Smooth muscle cell (in vitro differentiated cells): ENCODE results near the gene ERC1. TPM values are rescaled to one million over a fixed set of nuclear protein-coding genes. Genes with fewer than 3 reads are reported as not detected.

Experiments used
- DNase-seq: peaks from one replicate; lab custom pipeline; 2025; ENCODE audit not compliant: unreplicated experiment; lab: John Stamatoyannopoulos, UW
- H2AFZ ChIP-seq: fragments of 200-600 bp; sonication (generic); 2 replicates; pipeline ENCODE4 v1.6.0; 2016; ENCODE audit warnings: antibody characterized with exemption, low read depth, mild to moderate bottlenecking
- H3F3A ChIP-seq: fragments of 200-600 bp; sonication (generic); 2 replicates; pipeline ENCODE4 v1.6.0; 2017; ENCODE audit warnings: antibody characterized with exemption, low read depth
- H3K27ac ChIP-seq: fragments of 200-600 bp; sonication (generic); 2 replicates; pipeline ENCODE4 v1.5.1; 2016; ENCODE audit warnings: low read depth, mild to moderate bottlenecking
- H3K27me3 ChIP-seq: fragments of 200-600 bp; sonication (generic); 2 replicates; pipeline ENCODE4 v1.6.1; 2016; ENCODE audit warnings: low read depth, mild to moderate bottlenecking
- H3K36me3 ChIP-seq: fragments of 200-600 bp; sonication (generic); 2 replicates; pipeline ENCODE4 v1.5.1; 2016; ENCODE audit warnings: low read depth
- H3K4me1 ChIP-seq: fragments of 200-600 bp; sonication (generic); 2 replicates; pipeline ENCODE4 v1.5.1; 2016; ENCODE audit warnings: low read depth
- H3K4me2 ChIP-seq: fragments of 200-600 bp; sonication (generic); 2 replicates; pipeline ENCODE4 v1.6.0; 2016; ENCODE audit warnings: mild to moderate bottlenecking
- H3K4me3 ChIP-seq: fragments of 200-600 bp; sonication (generic); 2 replicates; pipeline ENCODE4 v1.5.1; 2016; ENCODE audit warnings: mild to moderate bottlenecking
- H3K79me2 ChIP-seq: fragments of 200-600 bp; sonication (generic); 2 replicates; pipeline ENCODE4 v1.6.0; 2016; ENCODE audit warnings: low read depth, mild to moderate bottlenecking
- H3K9ac ChIP-seq: fragments of 200-600 bp; sonication (generic); 2 replicates; pipeline ENCODE4 v1.6.0; 2016; ENCODE audit warnings: low read depth
- H3K9me3 ChIP-seq: fragments of 200-600 bp; sonication (generic); replicated peaks from 2 replicates; pipeline ENCODE4 v1.5.1; 2016; ENCODE audit warnings: low read depth
- H4K20me1 ChIP-seq: fragments of 200-600 bp; sonication (generic); 2 replicates; pipeline ENCODE4 v1.6.0; 2016; ENCODE audit warnings: low read depth
- WGBS: methylation state at CpG from one replicate; pipeline ENCODE4 v1.1.7; 2016; ENCODE audit warnings: low lambda C conversion rate; 5-methylcytosine and 5-hydroxymethylcytosine counted together
- polyA plus RNA-seq: library from polyadenylated mRNA; unstranded; fragments of >200 nt; fragmentation: Nextera tagmentation; extraction: Ambion mirVana; gene quantifications from 2 replicates; pipeline ENCODE4 v1.2.1, GENCODE V29; 2016
- total RNA-seq: library from RNA; depleted of rRNA; stranded (reverse); fragments of >200 nt; gene quantifications from 2 replicates; pipeline ENCODE4 v1.2.3, GENCODE V29; 2014
- TF ChIP-seq, protein P1 (sequence below): fragments of 200-600 bp; sonication (generic); IDR thresholded peaks from 2 replicates; pipeline ENCODE4 v1.5.1; 2017; ENCODE audit warnings: borderline replicate concordance, mild to moderate bottlenecking, antibody characterized with exemption; ENCODE audit not compliant: insufficient read depth, poor library complexity, severe bottlenecking

Gene ERC1
- total and polyA plus RNA-seq, 2 experiments from 2014 or later: 13.8 to 17.6 TPM

DNA sequence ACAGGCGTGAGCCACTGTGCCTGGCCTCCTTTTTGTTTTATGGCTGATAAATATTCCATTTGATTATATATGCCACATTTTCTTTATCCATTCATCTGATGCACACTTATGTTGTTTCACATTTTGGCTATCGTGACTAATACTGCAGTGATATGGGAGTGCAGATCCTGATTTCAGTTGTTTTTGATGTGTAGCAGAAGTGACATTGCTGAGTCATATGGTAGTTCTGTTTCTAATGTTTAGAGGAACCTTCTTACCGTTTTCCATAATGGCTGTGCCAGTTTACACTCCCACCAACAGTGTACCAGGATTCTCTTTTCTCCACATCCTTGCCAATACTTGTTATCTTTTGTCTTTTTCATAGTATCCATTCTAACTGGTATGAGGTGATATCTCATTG, 235.9 kb downstream of the ERC1 start:
- peaks cover 8% of the 10 kb centered on the region for H4K20me1 ChIP-seq
- H3K4me1 ChIP-seq: no peaks in the 10 kb centered on the region
- peaks cover 3% of the 10 kb centered on the region for H3K79me2 ChIP-seq
- no peak overlapping the region for H3K9ac ChIP-seq
- DNase-seq: no peak
- H3K27ac ChIP-seq: no peak overlapping the region
- H3K4me2 ChIP-seq: no peak overlapping the region
- no peaks in the 10 kb centered on the region for H3K36me3 ChIP-seq
- WGBS: 86% methylated on average over 3 of the region's 3 CpGs
- no peak overlapping the region for H3K4me3 ChIP-seq
- no peaks in the 10 kb centered on the region for H3F3A ChIP-seq
- no peak overlapping the region for H2AFZ ChIP-seq
- H3K9me3 ChIP-seq: no peaks in the 10 kb centered on the region
- TF ChIP-seq, protein P1, sequence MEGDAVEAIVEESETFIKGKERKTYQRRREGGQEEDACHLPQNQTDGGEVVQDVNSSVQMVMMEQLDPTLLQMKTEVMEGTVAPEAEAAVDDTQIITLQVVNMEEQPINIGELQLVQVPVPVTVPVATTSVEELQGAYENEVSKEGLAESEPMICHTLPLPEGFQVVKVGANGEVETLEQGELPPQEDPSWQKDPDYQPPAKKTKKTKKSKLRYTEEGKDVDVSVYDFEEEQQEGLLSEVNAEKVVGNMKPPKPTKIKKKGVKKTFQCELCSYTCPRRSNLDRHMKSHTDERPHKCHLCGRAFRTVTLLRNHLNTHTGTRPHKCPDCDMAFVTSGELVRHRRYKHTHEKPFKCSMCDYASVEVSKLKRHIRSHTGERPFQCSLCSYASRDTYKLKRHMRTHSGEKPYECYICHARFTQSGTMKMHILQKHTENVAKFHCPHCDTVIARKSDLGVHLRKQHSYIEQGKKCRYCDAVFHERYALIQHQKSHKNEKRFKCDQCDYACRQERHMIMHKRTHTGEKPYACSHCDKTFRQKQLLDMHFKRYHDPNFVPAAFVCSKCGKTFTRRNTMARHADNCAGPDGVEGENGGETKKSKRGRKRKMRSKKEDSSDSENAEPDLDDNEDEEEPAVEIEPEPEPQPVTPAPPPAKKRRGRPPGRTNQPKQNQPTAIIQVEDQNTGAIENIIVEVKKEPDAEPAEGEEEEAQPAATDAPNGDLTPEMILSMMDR: no peak
- no peaks in the 10 kb centered on the region for H3K27me3 ChIP-seq

DNA sequence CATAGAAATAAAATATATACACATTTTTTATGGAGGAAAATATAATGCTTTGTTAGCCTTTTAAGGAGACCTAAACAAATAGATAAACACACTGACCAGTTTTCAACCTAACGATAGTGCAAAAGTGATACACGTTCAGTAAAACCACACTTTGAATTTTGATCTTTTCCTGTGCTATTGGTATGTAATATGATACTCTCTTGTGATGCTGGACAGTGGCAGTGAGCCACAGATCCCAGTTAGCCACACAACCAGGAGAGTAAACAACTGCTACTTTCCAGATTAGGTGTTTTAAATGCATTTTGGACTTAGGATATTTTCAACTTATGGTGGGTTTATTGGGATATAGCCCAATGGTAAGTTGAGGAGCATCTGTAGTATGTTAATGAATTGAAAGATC, 243.1 kb downstream of the ERC1 start:
- no peak overlapping the region for H3K4me3 ChIP-seq
- H3K27ac ChIP-seq: no peak overlapping the region

DNA sequence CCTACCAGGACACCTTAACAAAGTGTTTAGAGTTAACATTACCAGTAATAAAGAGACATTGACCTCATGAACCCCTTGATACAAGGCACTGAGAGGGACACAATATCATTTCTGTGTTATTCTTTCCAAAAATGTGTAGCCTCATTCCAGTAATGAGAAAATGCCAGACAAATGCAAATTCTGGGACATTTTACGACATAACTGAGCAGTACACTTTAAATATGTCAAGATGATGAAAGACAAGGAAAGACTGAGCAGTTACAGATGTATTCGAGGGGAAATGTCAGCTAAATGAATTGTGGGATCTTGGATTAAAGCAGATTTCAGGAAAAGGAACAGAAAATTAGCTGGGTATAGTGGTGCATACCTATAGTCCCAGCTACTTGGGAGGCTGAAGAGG, 255.6 kb downstream of the ERC1 start:
- Histone ChIP-seq H3F3A (no peaks in the 10 kb centered on the region), H2AFZ (no peak overlapping the region), H3K4me1 (peaks cover 12% of the 10 kb centered on the region), H3K4me2 (no peak overlapping the region), H3K36me3 (no peaks in the 10 kb centered on the region), H3K27ac (no peak overlapping the region), H3K27me3 (no peaks in the 10 kb centered on the region), H4K20me1 (no peaks in the 10 kb centered on the region), H3K79me2 (no peaks in the 10 kb centered on the region), H3K9me3 (no peaks in the 10 kb centered on the region), H3K9ac (no peak overlapping the region), H3K4me3 (no peak overlapping the region)
- WGBS: 24% methylated on average over 2 of the region's 2 CpGs
- TF ChIP-seq, protein P1: no peak
- no peak for DNase-seq

More for the DNA sequence above, 243.1 kb downstream of the ERC1 start:
- H3K4me1 ChIP-seq: no peaks in the 10 kb centered on the region
- peaks cover 14% of the 10 kb centered on the region for H4K20me1 ChIP-seq
- DNase-seq: no peak
- no peak overlapping the region for H3K9ac ChIP-seq
- WGBS: 87% methylated on average over 2 of the region's 2 CpGs
- no peak overlapping the region for H3K4me2 ChIP-seq
- no peaks in the 10 kb centered on the region for H3K79me2 ChIP-seq
- no peaks in the 10 kb centered on the region for H3K9me3 ChIP-seq
- no peaks in the 10 kb centered on the region for H3K27me3 ChIP-seq
- no peak overlapping the region for H2AFZ ChIP-seq
- H3F3A ChIP-seq: no peaks in the 10 kb centered on the region
- TF ChIP-seq, protein P1: no peak
- no peaks in the 10 kb centered on the region for H3K36me3 ChIP-seq

DNA sequence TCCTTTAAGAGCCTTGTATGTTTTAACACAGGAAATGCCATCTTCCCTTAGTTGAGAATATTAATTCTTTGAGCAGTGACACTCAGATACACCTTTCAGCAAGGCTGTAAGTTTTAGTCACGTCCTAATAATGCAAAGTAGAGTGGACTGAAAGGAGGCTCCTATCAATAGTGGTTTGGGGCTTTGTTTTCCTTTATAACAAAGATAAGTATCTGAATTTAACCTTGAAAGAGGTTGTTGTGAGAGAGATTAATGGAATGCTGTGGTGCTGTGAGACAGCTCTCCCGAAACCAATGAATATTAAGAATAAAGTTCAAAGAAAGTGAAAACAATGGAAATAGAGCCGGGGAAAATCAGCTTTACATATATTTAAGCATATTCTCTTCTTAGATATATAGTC, 259.6 kb downstream of the ERC1 start:
- WGBS: 64% methylated on average over 3 of the region's 3 CpGs
- H3K9ac ChIP-seq: no peak overlapping the region

More for the DNA sequence above, 259.6 kb downstream of the ERC1 start:
- Histone ChIP-seq H4K20me1 (no peaks in the 10 kb centered on the region), H3F3A (no peaks in the 10 kb centered on the region), H3K9me3 (no peaks in the 10 kb centered on the region), H3K27me3 (no peaks in the 10 kb centered on the region), H3K4me2 (no peak overlapping the region), H3K79me2 (no peaks in the 10 kb centered on the region), H3K27ac (no peak overlapping the region), H3K4me1 (peaks cover 12% of the 10 kb centered on the region), H3K4me3 (no peak overlapping the region), H2AFZ (no peak overlapping the region), H3K36me3 (no peaks in the 10 kb centered on the region)
- TF ChIP-seq, protein P1: no peak
- DNase-seq: no peak
